Measurements from ENCODE around the gene SKAP1.

The SKAP1 gene

GRCh38 chr17:48148029-48148770, 281.8 kb downstream of the SKAP1 start:
- no peak for DNase-seq (ENCODE audit: low spot score)

GRCh38 chr17:48144976-48145798, 284.8 kb downstream of the SKAP1 start:
- DNase-seq (ENCODE audit: low spot score), result no peak

- DNase-seq (ENCODE audit: low spot score), result no peak
Measured at GRCh38 chr17:48144231-48144630, 285.8 kb downstream of the SKAP1 start.

- no peak for DNase-seq (ENCODE audit: low spot score)
Measured at GRCh38 chr17:48143629-48144028, 286.4 kb downstream of the SKAP1 start.

GRCh38 chr17:48139944-48140343, 290.1 kb downstream of the SKAP1 start:
- no peak for DNase-seq (ENCODE audit: low spot score)

- DNase-seq (ENCODE audit: low spot score), result no peak
Measured at GRCh38 chr17:48137656-48138055, 292.4 kb downstream of the SKAP1 start.

GRCh38 chr17:48134912-48135480, 295.0 kb downstream of the SKAP1 start:
- no peak for DNase-seq (ENCODE audit: low spot score)

- no peak for DNase-seq (ENCODE audit: low spot score)
Measured at GRCh38 chr17:48132385-48132784, 297.6 kb downstream of the SKAP1 start.

GRCh38 chr17:48131216-48131824, 298.7 kb downstream of the SKAP1 start:
- peak; percentile 83 for DNase-seq (ENCODE audit: low spot score)

GRCh38 chr17:48129981-48130380, 300.0 kb downstream of the SKAP1 start:
- DNase-seq (ENCODE audit: low spot score), result peak; percentile 91

GRCh38 chr17:48128400-48128799, 301.6 kb downstream of the SKAP1 start:
- DNase-seq (ENCODE audit: low spot score), result no peak

- no peak for DNase-seq (ENCODE audit: low spot score)
Measured at GRCh38 chr17:48127371-48128051, 302.5 kb downstream of the SKAP1 start.

GRCh38 chr17:48126532-48126850, 303.5 kb downstream of the SKAP1 start:
- no peak for DNase-seq (ENCODE audit: low spot score)

- DNase-seq (ENCODE audit: low spot score), result peak; percentile 64
Measured at GRCh38 chr17:48125829-48126531, 304.0 kb downstream of the SKAP1 start.

GRCh38 chr17:48123776-48124388, 306.1 kb downstream of the SKAP1 start:
- DNase-seq (ENCODE audit: low spot score), result no peak

GRCh38 chr17:48123111-48123510, 306.9 kb downstream of the SKAP1 start:
- DNase-seq (ENCODE audit: low spot score), result no peak

GRCh38 chr17:48122665-48123045, 307.4 kb downstream of the SKAP1 start:
- DNase-seq (ENCODE audit: low spot score), result no peak

GRCh38 chr17:48121923-48122664, 307.9 kb downstream of the SKAP1 start:
- no peak for DNase-seq (ENCODE audit: low spot score)

GRCh38 chr17:48113201-48113676, 316.8 kb downstream of the SKAP1 start:
- no peak for DNase-seq (ENCODE audit: low spot score)

- no peak for DNase-seq (ENCODE audit: low spot score)
Measured at GRCh38 chr17:48111937-48112241, 318.1 kb downstream of the SKAP1 start.
